Esophagus squamous epithelium (tissue), 5 donors: ENCODE measurements around the gene ZCCHC7. TPM values are rescaled to one million over a fixed set of nuclear protein-coding genes. Genes with fewer than 3 reads are reported as not detected.

Source experiments
- DNase-seq: peaks from one replicate; lab custom pipeline; 2025; lab: John Stamatoyannopoulos, UW
- H3K27ac ChIP-seq, 4 donors: fragments of 200-600 bp; sonication (generic); one replicate each; pipeline ENCODE4 v1.5.1; 2016 to 2019; ENCODE audit warnings: mild to moderate bottlenecking in 1 of 4
- H3K27me3 ChIP-seq, 4 donors: fragments of 200-600 bp; sonication (generic); 1 replicate in 3 of 4; 2 replicates in 1 of 4; pipeline versions ENCODE4 v1.5.1 to v1.6.0; 2017 to 2021; ENCODE audit warnings: antibody characterized with exemption in 1 of 4
- H3K36me3 ChIP-seq, 3 donors: fragments of 200-600 bp; sonication (generic); one replicate each; pipeline ENCODE4 v1.5.1; 2016 to 2019
- H3K4me1 ChIP-seq, 3 donors: fragments of 200-600 bp; sonication (generic); one replicate each; pipeline ENCODE4 v1.5.1; 2017 to 2019
- H3K4me3 ChIP-seq, 4 donors: fragments of 200-600 bp; sonication (generic); 1 replicate in 3 of 4; 2 replicates in 1 of 4; pipeline ENCODE4 v1.5.1; 2016 to 2019; ENCODE audit warnings: mild to moderate bottlenecking in 2 of 4, moderate library complexity in 1 of 4
- H3K9me3 ChIP-seq, 3 donors: fragments of 200-600 bp; sonication (generic); one replicate each; pipeline ENCODE4 v1.5.1; 2016 to 2019
- CTCF ChIP-seq, 6 experiments: fragments of 450-650 bp in 4 of 6; fragments of 200-600 bp in 2 of 6; sonication (generic) in 2 of 6; IDR thresholded peaks; one replicate each; pipeline ENCODE4 v1.5.1; 2016 to 2019; ENCODE audit warnings: antibody characterized with exemption in 6 of 6, mild to moderate bottlenecking in 4 of 6, moderate library complexity in 4 of 6
- POLR2A ChIP-seq, 4 donors: fragments of 450-650 bp; IDR thresholded peaks; one replicate each; pipeline ENCODE4 v1.6.1; 2017; ENCODE audit warnings: antibody characterized with exemption in 4 of 4, mild to moderate bottlenecking in 4 of 4, moderate library complexity in 3 of 4
- WGBS, 2 donors: methylation state at CpG; one replicate each; pipeline ENCODE4 v1.1.5; 2018; 5-methylcytosine and 5-hydroxymethylcytosine counted together
- intact Hi-C: fragments of 100-400 bp; cut with DNase I; formaldehyde crosslinking; loops from one replicate; pipeline ENCODE4 v1.15.0; 2022
- total RNA-seq, 4 donors: library from RNA; depleted of rRNA; stranded (reverse); fragments of >200 nt; gene quantifications; one replicate each; pipeline ENCODE4 v1.1.0, GENCODE V29; 2016
- donor health status: DM: yes; HTN: yes; CAD: no.

Gene ZCCHC7
- total RNA-seq, 4 donors from 2014 or later: 6.1 to 21.6 (median 13.0) TPM

- H3K27ac ChIP-seq: no peak overlapping the region
- no peak overlapping the region for H3K4me3 ChIP-seq
- no peaks in the 10 kb centered on the region for H3K9me3 ChIP-seq
- peaks cover 0 to 6% (median 0%) of the 10 kb centered on the region in 3 donors for H3K4me1 ChIP-seq
- TF ChIP-seq POLR2A (IDR thresholded peaks at IDR 0.05) (no peak), CTCF (IDR thresholded peaks at IDR 0.05) (no peak)
- no peaks in the 10 kb centered on the region for H3K36me3 ChIP-seq
- intact Hi-C loops: no loop called here
- DNase-seq: no peak
- H3K27me3 ChIP-seq: no peaks in the 10 kb centered on the region
- 62 to 82% methylated on average over 1 of the region's 1 CpG for WGBS, 2 donors
These were observed 164.3 kb downstream of the ZCCHC7 start for GRCh38 chr9:37284636-37285035.

GRCh38 chr9:37286530-37287175 is 166.3 kb downstream of the ZCCHC7 start:
- no peak overlapping the region for H3K27ac ChIP-seq
- TF ChIP-seq CTCF (IDR thresholded peaks at IDR 0.05) (no peak), POLR2A (IDR thresholded peaks at IDR 0.05) (no peak)
- H3K4me1 ChIP-seq: peaks cover 0 to 6% (median 0%) of the 10 kb centered on the region in 3 donors
- no peaks in the 10 kb centered on the region for H3K9me3 ChIP-seq
- no peaks in the 10 kb centered on the region for H3K27me3 ChIP-seq
- no peak for DNase-seq
- intact Hi-C loops: no loop called here
- no peaks in the 10 kb centered on the region for H3K36me3 ChIP-seq
- H3K4me3 ChIP-seq: no peak overlapping the region
- 92% methylated on average over 4 of the region's 6 CpGs for WGBS, 2 donors

GRCh38 chr9:37287317-37287716 is 166.9 kb downstream of the ZCCHC7 start:
- H3K9me3 ChIP-seq: no peaks in the 10 kb centered on the region
- peaks cover 0 to 6% (median 0%) of the 10 kb centered on the region in 3 donors for H3K4me1 ChIP-seq
- no peaks in the 10 kb centered on the region for H3K27me3 ChIP-seq
- no peak overlapping the region for H3K4me3 ChIP-seq
- intact Hi-C loops: no loop called here
- no peak overlapping the region for H3K27ac ChIP-seq
- DNase-seq: no peak
- TF ChIP-seq POLR2A (IDR thresholded peaks at IDR 0.05): no peak
- TF ChIP-seq CTCF (IDR thresholded peaks at IDR 0.05): no peak
- H3K36me3 ChIP-seq: no peaks in the 10 kb centered on the region
- WGBS, 2 donors: 71 to 76% methylated on average over 4 of the region's 4 CpGs

- intact Hi-C loops: no loop called here
- no peak for DNase-seq
- TF ChIP-seq POLR2A (IDR thresholded peaks at IDR 0.05) (no peak), CTCF (IDR thresholded peaks at IDR 0.05) (no peak)
- H3K4me1 ChIP-seq: peaks cover 0 to 16% (median 0%) of the 10 kb centered on the region in 3 donors
- H3K4me3 ChIP-seq: no peak overlapping the region
- no peaks in the 10 kb centered on the region for H3K36me3 ChIP-seq
- no peak overlapping the region for H3K27ac ChIP-seq
- no peaks in the 10 kb centered on the region for H3K9me3 ChIP-seq
- 85 to 93% methylated on average over 4 of the region's 4 CpGs for WGBS, 2 donors
- H3K27me3 ChIP-seq: no peaks in the 10 kb centered on the region
These were observed 169.3 kb downstream of the ZCCHC7 start for GRCh38 chr9:37289631-37290030.

GRCh38 chr9:37290366-37290939 is 170.1 kb downstream of the ZCCHC7 start:
- H3K4me1 ChIP-seq: peaks cover 0 to 16% (median 0%) of the 10 kb centered on the region in 3 donors
- WGBS, 2 donors: 89 to 90% methylated on average over 7 of the region's 7 CpGs
- no peak overlapping the region for H3K4me3 ChIP-seq
- H3K36me3 ChIP-seq: no peaks in the 10 kb centered on the region
- DNase-seq: no peak
- no peaks in the 10 kb centered on the region for H3K27me3 ChIP-seq
- H3K27ac ChIP-seq: no peak overlapping the region
- intact Hi-C loops: no loop called here
- TF ChIP-seq POLR2A (IDR thresholded peaks at IDR 0.05) (no peak), CTCF (IDR thresholded peaks at IDR 0.05) (no peak)
- no peaks in the 10 kb centered on the region for H3K9me3 ChIP-seq
